M059J (cell line): Measurements from ENCODE around the gene DRD1. TPM values are rescaled to one million over a fixed set of nuclear protein-coding genes. Genes with fewer than 3 reads are reported as not detected.
"Not testable (repeated sequence)": the region's sequence is repeated elsewhere in the genome, so short reads cannot be mapped to it uniquely, and the experiment has no call there.

ENCODE experiments used
- DNase-seq: peaks from one replicate; pipeline ENCODE4 v3.0.0-alpha.2; 2012; ENCODE audit warnings: low read depth
- total RNA-seq: library from RNA; depleted of rRNA; stranded (reverse); fragments of >200 nt; shearing (Covaris generic); gene quantifications from 2 replicates; pipeline ENCODE4 v1.2.3, GENCODE V29; 2014

Gene DRD1
- total RNA-seq, 1 experiment from 2014 or later: 0.57 TPM

- DNase-seq: no peak
Observed at GRCh38 chr5:175467983-175468690, 24.2 kb upstream of the DRD1 start.

- DNase-seq: no peak
Observed at GRCh38 chr5:175466700-175467318, 22.8 kb upstream of the DRD1 start.

- no peak for DNase-seq
Observed at GRCh38 chr5:175465282-175465681, 21.3 kb upstream of the DRD1 start.

- DNase-seq: no peak
Observed at GRCh38 chr5:175464942-175465233, 20.9 kb upstream of the DRD1 start.

DNA sequence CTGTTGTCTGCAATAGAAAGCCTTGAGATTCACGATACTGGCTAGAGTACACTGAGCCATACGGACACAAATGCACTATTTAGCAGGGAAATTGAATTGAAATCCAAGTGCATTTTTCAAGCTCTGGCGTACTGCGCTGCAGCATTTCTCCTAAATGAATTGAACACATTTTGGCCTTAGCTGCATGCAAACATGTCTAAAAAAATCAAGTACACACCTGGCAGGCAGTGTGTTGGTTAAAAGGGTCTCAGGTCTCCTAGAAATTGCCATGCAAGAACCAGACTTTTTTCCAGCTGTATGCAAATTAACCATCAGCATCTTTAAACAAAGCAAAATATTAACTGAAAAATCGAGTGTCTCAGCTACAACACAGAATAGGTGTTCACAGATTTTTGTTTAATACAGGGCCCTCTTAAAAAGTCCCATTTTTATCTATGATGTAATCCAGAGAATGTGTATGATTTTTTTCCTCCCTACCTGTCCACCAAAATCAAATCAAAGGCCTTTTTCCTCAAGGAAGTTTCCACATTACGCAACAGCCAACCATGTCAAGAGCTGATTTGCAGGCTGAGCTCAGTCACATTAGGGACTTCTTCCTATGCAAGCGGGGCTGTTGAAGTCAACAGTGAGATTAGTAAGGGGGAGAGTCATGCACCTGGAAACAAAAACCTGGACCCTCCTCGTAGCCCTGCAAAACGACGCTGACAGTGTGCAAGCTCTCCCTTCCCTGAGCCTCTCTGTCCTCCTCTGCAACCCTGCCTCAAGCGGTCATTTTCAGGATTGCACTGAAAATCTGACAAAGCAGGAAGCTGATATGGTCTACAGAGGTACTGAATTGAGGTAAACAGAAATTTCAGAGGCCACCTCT lies 20.3 kb upstream of the DRD1 start:
- peak; percentile 51 for DNase-seq

DNA sequence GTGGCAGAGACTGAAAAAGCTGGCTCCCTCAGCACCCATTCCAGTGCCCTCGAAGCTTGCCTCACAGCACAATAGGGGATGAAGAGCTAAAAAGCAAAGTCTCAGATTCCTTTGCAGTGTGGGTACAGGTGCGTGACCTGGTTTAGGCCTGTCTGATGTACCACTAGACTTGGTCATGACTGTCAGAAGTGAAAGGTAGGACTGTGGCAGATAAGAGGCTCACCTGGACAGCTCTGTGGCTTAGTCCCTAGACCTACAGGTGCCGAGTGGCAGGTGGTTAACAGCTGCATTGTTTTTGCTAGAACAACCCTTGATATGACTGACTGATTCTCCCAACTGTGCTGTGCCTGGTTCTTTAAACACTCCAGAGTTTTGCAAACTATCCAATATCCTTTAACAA lies 19.7 kb upstream of the DRD1 start:
- no peak for DNase-seq

DNA sequence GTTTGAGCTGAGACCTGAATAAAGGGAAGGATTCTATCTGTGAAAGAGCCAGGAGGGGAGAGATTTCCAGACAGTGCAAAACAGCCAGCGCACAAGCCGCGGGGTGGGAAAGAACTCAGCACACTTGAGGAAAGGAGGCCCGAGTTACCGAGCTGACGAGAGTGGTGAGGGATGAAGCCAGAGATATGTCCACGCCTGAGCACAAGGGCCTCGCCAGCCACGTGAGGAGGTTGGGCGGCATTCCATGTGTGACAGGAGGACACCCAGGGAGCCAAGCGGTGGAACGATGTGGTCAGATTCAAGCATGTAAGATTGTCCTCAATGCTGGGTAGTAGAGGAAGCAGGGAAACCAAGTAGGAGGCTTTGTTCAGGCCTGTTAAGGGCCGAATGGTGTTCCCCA lies 17.4 kb upstream of the DRD1 start:
- DNase-seq: no peak

- no peak for DNase-seq
Observed at GRCh38 chr5:175460552-175460951, 16.6 kb upstream of the DRD1 start.

DNA sequence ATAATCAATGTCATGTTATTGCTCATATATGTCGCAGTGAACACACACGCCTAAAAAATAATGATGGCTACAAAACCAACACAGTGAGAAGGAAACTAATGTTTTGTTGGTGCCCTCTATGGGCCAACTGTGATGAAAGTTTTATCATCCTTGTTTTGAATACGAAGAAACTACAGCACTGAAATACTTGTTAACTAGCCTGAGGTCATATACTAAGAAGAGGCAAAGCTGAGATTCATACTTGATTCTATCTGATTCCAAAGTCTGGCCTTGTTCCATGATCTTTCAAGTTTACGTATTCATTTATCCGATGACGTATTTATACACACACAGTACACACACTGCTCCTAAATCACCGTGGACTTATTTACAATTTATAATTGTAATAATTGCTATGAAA lies 16.1 kb upstream of the DRD1 start:
- peak; percentile 50 for DNase-seq

- DNase-seq: peak; percentile 84
Observed at GRCh38 chr5:175457466-175457865, 13.5 kb upstream of the DRD1 start.

DNA sequence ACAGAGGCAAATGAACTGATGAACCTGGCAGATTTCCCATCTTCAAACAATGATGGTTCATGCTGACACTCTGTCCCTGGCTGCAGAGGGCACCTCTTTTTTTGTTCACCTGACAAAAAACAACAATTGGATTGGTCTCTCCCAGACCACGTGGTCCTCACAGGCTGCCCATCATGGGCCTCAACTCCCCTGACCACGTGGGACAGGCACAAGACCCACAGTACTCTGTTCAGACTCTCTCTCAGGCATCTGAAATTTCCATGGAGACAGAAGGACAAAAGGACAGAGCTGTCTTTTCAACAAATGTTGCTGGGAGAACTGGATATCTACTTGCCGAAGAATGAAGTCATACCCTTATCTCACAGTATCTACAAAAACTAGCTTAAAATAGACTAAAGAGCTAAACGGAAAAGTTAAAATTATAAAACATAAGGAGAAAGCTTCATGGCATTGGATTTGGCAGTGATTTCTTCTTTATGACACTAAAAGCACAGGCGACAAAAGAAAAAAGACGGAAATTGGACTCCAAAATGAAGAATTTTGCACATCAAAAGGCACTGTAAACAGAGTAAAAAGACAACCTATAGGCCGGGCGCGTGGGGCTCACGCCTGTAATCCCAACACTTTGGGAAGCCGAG lies 12.2 kb upstream of the DRD1 start:
- no peak for DNase-seq

- not testable (repeated sequence) for DNase-seq
Observed at GRCh38 chr5:175454338-175454737, 10.4 kb upstream of the DRD1 start.

DNA sequence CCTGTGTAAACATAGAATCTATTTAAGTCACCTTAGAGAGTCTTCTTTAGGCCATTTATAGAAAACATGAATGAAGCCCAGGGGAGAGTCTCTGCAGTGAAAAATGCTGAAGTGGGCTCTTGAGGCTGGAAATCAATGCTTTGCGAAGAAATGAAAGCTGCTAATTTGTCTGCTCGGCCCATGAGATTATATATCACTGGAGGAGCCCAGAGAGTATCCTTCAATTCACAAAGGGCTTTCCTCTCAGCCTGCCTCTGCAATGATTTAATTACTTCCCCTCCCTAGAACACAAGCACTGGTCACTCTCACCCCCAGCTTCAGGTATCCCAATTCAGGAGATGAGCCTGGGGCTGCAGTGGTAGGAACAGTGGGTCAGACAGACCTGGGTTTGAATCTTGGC lies 8.2 kb upstream of the DRD1 start:
- DNase-seq: no peak

GRCh38 chr5:175448276-175448675 lies 4.3 kb upstream of the DRD1 start:
- peak; percentile 25 for DNase-seq

DNA sequence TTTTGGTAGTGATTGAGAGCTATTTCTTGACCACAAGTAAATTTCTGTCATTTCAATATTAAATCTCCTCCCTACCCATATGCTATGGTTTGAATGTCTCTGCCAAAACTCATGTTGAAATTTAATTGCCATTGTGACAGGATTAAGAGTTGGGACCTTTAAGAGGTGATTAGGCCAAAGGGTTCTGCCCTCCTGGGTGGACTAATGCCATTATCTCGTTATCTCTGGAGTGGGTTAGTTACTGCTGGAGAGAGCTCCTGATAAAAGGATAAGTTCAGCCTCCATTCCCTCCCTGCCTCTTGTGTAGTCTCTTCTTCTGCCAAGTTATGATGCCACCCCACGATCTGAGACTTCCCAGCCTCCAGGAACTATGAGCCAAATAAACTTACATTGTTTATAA lies 3.6 kb upstream of the DRD1 start:
- DNase-seq: peak; percentile 34

GRCh38 chr5:175446378-175446777 lies 2.4 kb upstream of the DRD1 start:
- DNase-seq: not testable (repeated sequence)

DNA sequence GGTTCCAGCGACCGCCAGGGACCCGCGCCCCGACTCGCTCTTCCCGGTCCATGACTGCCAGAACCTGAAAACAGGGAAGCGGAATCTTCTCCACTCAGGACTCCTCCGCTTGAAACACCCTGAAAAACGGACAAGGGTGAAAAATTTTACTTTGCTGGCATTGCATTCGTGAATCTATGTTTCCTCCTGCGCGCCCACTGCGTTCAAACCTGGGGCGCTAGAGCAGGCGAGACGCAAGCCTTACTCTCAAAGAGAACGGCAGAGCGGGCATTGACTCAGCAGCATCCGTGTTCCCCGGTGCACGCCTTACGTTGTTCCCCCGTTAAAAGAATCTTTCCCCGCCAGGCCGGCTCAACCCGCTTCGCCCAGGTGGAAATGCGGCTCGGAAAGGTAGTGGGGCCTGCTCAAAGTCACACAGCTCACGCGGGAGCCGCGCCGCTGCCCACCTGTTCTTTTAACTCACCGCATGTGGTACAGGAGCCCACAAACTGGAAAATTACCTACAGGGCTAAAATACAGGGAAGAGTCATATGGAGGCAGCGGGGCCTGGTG lies 999 bp upstream of the DRD1 start:
- no peak for DNase-seq

- no peak for DNase-seq
Observed at GRCh38 chr5:175443514-175444059, 395 bp downstream of the DRD1 start.

- no peak for DNase-seq
Observed at GRCh38 chr5:175438234-175438857, 5.6 kb downstream of the DRD1 start.

GRCh38 chr5:175436359-175436758 lies 7.6 kb downstream of the DRD1 start:
- peak; percentile 18 for DNase-seq

DNA sequence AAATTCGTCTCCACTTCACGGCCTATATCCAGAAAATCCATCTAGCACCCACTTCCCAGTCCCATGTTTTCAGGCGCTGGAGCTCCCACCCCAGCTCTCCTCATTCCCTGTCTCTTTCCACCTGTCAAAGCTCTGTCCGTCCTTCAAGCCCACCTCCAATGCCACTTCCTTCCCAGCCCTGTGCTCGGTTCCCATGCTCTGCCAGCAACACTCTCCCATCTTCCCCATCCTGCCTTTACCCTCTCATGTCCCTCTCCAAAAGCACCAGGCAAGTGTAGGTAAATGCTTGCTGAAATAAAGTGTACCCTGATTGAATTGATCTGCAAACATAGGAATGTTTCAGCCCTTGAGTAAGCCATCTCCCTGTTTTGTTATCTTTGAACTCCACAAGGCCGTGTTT lies 9.2 kb downstream of the DRD1 start:
- no peak for DNase-seq
